B cell (primary cell): ENCODE data around the gene PTPRM. TPM values are rescaled to one million over a fixed set of nuclear protein-coding genes. Genes with fewer than 3 reads are reported as not detected.

Experiments used
- ATAC-seq: fragments of 200-7000 bp; cut with Tn5 transposase; one replicate; pipeline ENCODE4 v1.10.0; 2021; ENCODE audit warnings: low read depth, mild to moderate bottlenecking, moderate number of reproducible peaks, moderate library complexity
- CTCF ChIA-PET: fragments of 350-600 bp; sonication (Branson Sonifier 250); formaldehyde crosslinking; loops from one replicate; lab custom pipeline; 2021; ENCODE audit warnings: antibody characterized with exemption, inconsistent platforms; lab: Charles Lee
- POLR2A ChIA-PET: fragments of 350-600 bp; sonication (Branson Sonifier 250); formaldehyde crosslinking; loops from one replicate; lab custom pipeline; 2021; ENCODE audit warnings: antibody characterized with exemption; lab: Charles Lee
- DNase-seq: peaks from one replicate; pipeline ENCODE4 v3.0.0; 2013
- H2AFZ ChIP-seq: 2 replicates; pipeline ENCODE4 v1.6.1; 2012; ENCODE audit warnings: mild to moderate bottlenecking, low read depth, low read length; ENCODE audit not compliant: insufficient read depth, poor library complexity, severe bottlenecking
- H3K27ac ChIP-seq, 2 donors: 1 replicate in 1 of 2; 2 replicates in 1 of 2; pipeline ENCODE4 v1.5.1; 2012 to 2013; ENCODE audit warnings: low read length in 2 of 2, mild to moderate bottlenecking in 2 of 2, moderate library complexity in 1 of 2
- H3K27me3 ChIP-seq, 4 experiments: fragments of 200-600 bp in 1 of 4; sonication (generic) in 1 of 4; replicated peaks in 1 of 4; 1 replicate in 2 of 4; 2 replicates in 2 of 4; pipeline versions ENCODE4 v1.6.1 to v1.7.0; 2013 to 2016; ENCODE audit warnings: low read length in 3 of 4, mild to moderate bottlenecking in 2 of 4, mixed read lengths in 1 of 4, moderate library complexity in 1 of 4; ENCODE audit not compliant: insufficient read depth in 4 of 4, control insufficient read depth in 3 of 4; ENCODE audit errors: control extremely low read depth in 1 of 4
- H3K36me3 ChIP-seq, 2 experiments: replicated peaks in 1 of 2; 1 replicate in 1 of 2; 2 replicates in 1 of 2; pipeline versions ENCODE4 v1.6.1 to v1.7.1; 2013; ENCODE audit warnings: low read length in 1 of 2; ENCODE audit not compliant: insufficient read depth in 2 of 2, control insufficient read depth in 1 of 2; ENCODE audit errors: control extremely low read depth in 1 of 2, extremely low read depth in 1 of 2
- H3K4me1 ChIP-seq, 2 donors: fragments of 200-600 bp in 1 of 2; sonication (generic) in 1 of 2; 1 replicate in 1 of 2; 2 replicates in 1 of 2; pipeline versions ENCODE4 v1.5.1 to v1.6.1; 2013 to 2017; ENCODE audit warnings: low read length in 2 of 2; ENCODE audit not compliant: control insufficient read depth in 2 of 2, insufficient read depth in 2 of 2
- H3K4me2 ChIP-seq: replicated peaks from 2 replicates; pipeline ENCODE3; 2012; ENCODE audit warnings: mild to moderate bottlenecking, low read depth, low read length; ENCODE audit not compliant: poor library complexity, severe bottlenecking
- H3K4me3 ChIP-seq, 5 experiments: fragments of 200-600 bp in 1 of 5; sonication (generic) in 1 of 5; 1 replicate in 3 of 5; 2 replicates in 2 of 5; pipeline versions ENCODE4 v1.5.1 to v1.7.0; 2011 to 2016; ENCODE audit warnings: low read length in 4 of 5, mild to moderate bottlenecking in 4 of 5, low read depth in 2 of 5, control low read depth in 1 of 5, moderate library complexity in 1 of 5; ENCODE audit not compliant: insufficient read depth in 1 of 5; ENCODE audit errors: control extremely low read depth in 1 of 5, extremely low read depth in 1 of 5
- H3K79me2 ChIP-seq: fragments of 200-600 bp; sonication (generic); one replicate; pipeline ENCODE4 v1.6.0; 2016; ENCODE audit warnings: low read length; ENCODE audit not compliant: control insufficient read depth, insufficient read depth
- H3K9ac ChIP-seq: fragments of 200-600 bp; sonication (generic); 2 replicates; pipeline ENCODE4 v1.6.1; 2017; ENCODE audit warnings: mild to moderate bottlenecking, low read length, moderate library complexity
- H3K9me3 ChIP-seq, 3 donors: one replicate each; pipeline versions ENCODE4 v1.6.1 to v1.7.1; 2013; ENCODE audit warnings: low read length in 2 of 3; ENCODE audit not compliant: control insufficient read depth in 2 of 3, insufficient read depth in 1 of 3; ENCODE audit errors: control extremely low read depth in 1 of 3
- H4K20me1 ChIP-seq: 2 replicates; pipeline ENCODE4 v1.6.0; 2012; ENCODE audit warnings: mild to moderate bottlenecking, low read length; ENCODE audit not compliant: insufficient read depth, control insufficient read depth, poor library complexity, severe bottlenecking
- H3K27ac Mint-ChIP-seq: one replicate; pipeline ENCODE4 v1.8.0; 2021; ENCODE audit warnings: mixed read lengths
- H3K27me3 Mint-ChIP-seq: one replicate; pipeline ENCODE4 v1.8.0; 2021; ENCODE audit warnings: mixed read lengths
- H3K4me1 Mint-ChIP-seq: one replicate; pipeline ENCODE4 v1.8.0; 2021; ENCODE audit warnings: mixed read lengths
- H3K4me3 Mint-ChIP-seq: one replicate; pipeline ENCODE4 v1.8.0; 2021; ENCODE audit warnings: mixed read lengths
- H3K9me3 Mint-ChIP-seq: one replicate; pipeline ENCODE4 v1.8.0; 2022; ENCODE audit warnings: mixed read lengths; ENCODE audit not compliant: insufficient read depth
- CTCF ChIP-seq: fragments of 200-600 bp; IDR thresholded peaks from one replicate; pipeline ENCODE4 v1.8.0; 2022; ENCODE audit warnings: antibody characterized with exemption, mild to moderate bottlenecking
- EZH2 ChIP-seq: IDR thresholded peaks from 2 replicates; pipeline ENCODE4 v1.6.1; 2012; ENCODE audit warnings: borderline replicate concordance, low read depth, mild to moderate bottlenecking, moderate library complexity, low read length; ENCODE audit not compliant: insufficient read depth, poor library complexity, severe bottlenecking
- WGBS: methylation state at CpG from one replicate; pipeline ENCODE4 v1.1.5; 2013; ENCODE audit warnings: missing lambda C conversion rate; ENCODE audit not compliant: insufficient coverage; 5-methylcytosine and 5-hydroxymethylcytosine counted together
- intact Hi-C: fragments of 100-400 bp; cut with micrococcal nuclease; formaldehyde crosslinking; loops from one replicate; pipeline ENCODE4 v1.10.0; 2022
- polyA plus RNA-seq: library from polyadenylated mRNA; depleted of rRNA; stranded (reverse); fragments of >200 nt; gene quantifications from 2 replicates; pipeline ENCODE4 v1.2.3, GENCODE V29; 2012
- total RNA-seq, 2 donors: library from RNA; stranded (reverse); fragments of 120-200 nt in 1 of 2; gene quantifications; 1 replicate in 1 of 2; 2 replicates in 1 of 2; pipeline versions ENCODE4 v1.2.3 to v1.2.4, GENCODE V29; 2013 to 2022

Gene PTPRM
- total and polyA plus RNA-seq, 2 donors (not counting 1 experiment from before 2014, with no cell fraction given): 0.20 to 0.89 TPM

DNA sequence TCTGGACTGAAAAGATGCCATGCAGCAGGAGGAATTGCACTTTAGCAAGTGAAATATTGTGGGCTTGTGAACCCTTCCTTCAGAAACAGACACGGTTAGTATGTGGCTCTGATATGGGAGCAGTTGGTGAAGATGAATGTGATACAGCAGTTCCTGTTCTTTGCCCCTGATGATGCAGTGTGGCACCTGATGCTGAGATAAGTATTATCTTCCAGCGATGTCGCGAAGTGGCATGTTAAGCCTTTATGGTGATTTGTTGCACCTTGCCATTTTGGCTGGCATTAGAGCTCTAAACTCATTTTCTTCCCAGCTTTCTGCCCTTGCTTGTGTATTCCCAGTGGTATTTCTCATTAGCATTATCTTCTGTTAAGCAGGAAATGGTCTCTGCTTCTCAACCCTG, 600.6 kb downstream of the PTPRM start:
- no peaks in the 10 kb centered on the region for H3K36me3 ChIP-seq
- TF ChIP-seq EZH2: no peak
- TF ChIP-seq CTCF: no peak
- no peak overlapping the region for H3K27ac ChIP-seq
- no peak overlapping the region for H3K4me2 ChIP-seq
- no peak overlapping the region for H2AFZ ChIP-seq
- no peak for ATAC-seq
- Mint-ChIP-seq H3K9me3 (no peaks in the 10 kb centered on the region), H3K4me3 (no peak overlapping the region), H3K27ac (no peak overlapping the region), H3K27me3 (no peaks in the 10 kb centered on the region), H3K4me1 (no peaks in the 10 kb centered on the region)
- POLR2A ChIA-PET: no interaction called here
- CTCF ChIA-PET: no interaction called here
- H3K27me3 ChIP-seq: no peaks in the 10 kb centered on the region
- intact Hi-C loops: no loop called here
- WGBS: 94% methylated on average over 4 of the region's 4 CpGs
- no peaks in the 10 kb centered on the region for H3K4me1 ChIP-seq
- DNase-seq: no peak
- no peaks in the 10 kb centered on the region for H4K20me1 ChIP-seq
- H3K9me3 ChIP-seq: no peaks in the 10 kb centered on the region
- H3K4me3 ChIP-seq: no peak overlapping the region
- H3K79me2 ChIP-seq: no peaks in the 10 kb centered on the region
- no peak overlapping the region for H3K9ac ChIP-seq

GRCh38 chr18:8169722-8170121, 602.6 kb downstream of the PTPRM start:
- no peaks in the 10 kb centered on the region for H3K4me1 ChIP-seq
- H3K79me2 ChIP-seq: no peaks in the 10 kb centered on the region
- no peaks in the 10 kb centered on the region for H3K36me3 ChIP-seq
- Mint-ChIP-seq H3K4me1 (no peaks in the 10 kb centered on the region), H3K27ac (no peak overlapping the region), H3K4me3 (no peak overlapping the region), H3K27me3 (no peaks in the 10 kb centered on the region), H3K9me3 (no peaks in the 10 kb centered on the region)
- no peak overlapping the region for H3K4me2 ChIP-seq
- ChIA-PET POLR2A (no interaction called here), CTCF (no interaction called here)
- H3K27ac ChIP-seq: no peak overlapping the region
- no peaks in the 10 kb centered on the region for H3K9me3 ChIP-seq
- intact Hi-C loops: no loop called here
- H3K9ac ChIP-seq: no peak overlapping the region
- H2AFZ ChIP-seq: no peak overlapping the region
- H3K27me3 ChIP-seq: no peaks in the 10 kb centered on the region
- no CpG with 5 or more reads among the region's 1 CpG for WGBS
- TF ChIP-seq CTCF (no peak), EZH2 (no peak)
- DNase-seq (no peak), ATAC-seq (no peak)
- H3K4me3 ChIP-seq: no peak overlapping the region
- no peaks in the 10 kb centered on the region for H4K20me1 ChIP-seq
